Transverse colon (tissue), 4 donors: Measurements from ENCODE around the gene CPAMD8.

ENCODE experiments used
- POLR2A ChIP-seq: fragments of 450-650 bp; IDR thresholded peaks from one replicate; pipeline ENCODE4 v1.6.1; 2016; ENCODE audit warnings: antibody characterized with exemption, mild to moderate bottlenecking, moderate library complexity
- POLR2AphosphoS5 ChIP-seq, 3 donors: sonication (generic); formaldehyde crosslinking; IDR thresholded peaks; one replicate each; pipeline ENCODE4 v1.6.1; 2016; ENCODE audit warnings: antibody characterized with exemption in 3 of 3
- TF ChIP-seq, protein P1 (sequence below), 5 experiments: fragments of 200-600 bp in 3 of 5; fragments of 450-650 bp in 2 of 5; sonication (generic) in 3 of 5; IDR thresholded peaks; 1 replicate in 2 of 5; 2 replicates in 3 of 5; pipeline ENCODE4 v1.5.1; 2016 to 2017; ENCODE audit warnings: antibody characterized with exemption in 5 of 5, inconsistent platforms in 3 of 5, mild to moderate bottlenecking in 2 of 5, moderate library complexity in 1 of 5

- TF ChIP-seq, protein P1, sequence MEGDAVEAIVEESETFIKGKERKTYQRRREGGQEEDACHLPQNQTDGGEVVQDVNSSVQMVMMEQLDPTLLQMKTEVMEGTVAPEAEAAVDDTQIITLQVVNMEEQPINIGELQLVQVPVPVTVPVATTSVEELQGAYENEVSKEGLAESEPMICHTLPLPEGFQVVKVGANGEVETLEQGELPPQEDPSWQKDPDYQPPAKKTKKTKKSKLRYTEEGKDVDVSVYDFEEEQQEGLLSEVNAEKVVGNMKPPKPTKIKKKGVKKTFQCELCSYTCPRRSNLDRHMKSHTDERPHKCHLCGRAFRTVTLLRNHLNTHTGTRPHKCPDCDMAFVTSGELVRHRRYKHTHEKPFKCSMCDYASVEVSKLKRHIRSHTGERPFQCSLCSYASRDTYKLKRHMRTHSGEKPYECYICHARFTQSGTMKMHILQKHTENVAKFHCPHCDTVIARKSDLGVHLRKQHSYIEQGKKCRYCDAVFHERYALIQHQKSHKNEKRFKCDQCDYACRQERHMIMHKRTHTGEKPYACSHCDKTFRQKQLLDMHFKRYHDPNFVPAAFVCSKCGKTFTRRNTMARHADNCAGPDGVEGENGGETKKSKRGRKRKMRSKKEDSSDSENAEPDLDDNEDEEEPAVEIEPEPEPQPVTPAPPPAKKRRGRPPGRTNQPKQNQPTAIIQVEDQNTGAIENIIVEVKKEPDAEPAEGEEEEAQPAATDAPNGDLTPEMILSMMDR (IDR thresholded peaks at IDR 0.05), result no peak
- TF ChIP-seq POLR2AphosphoS5 (IDR thresholded peaks at IDR 0.05) (no peak), POLR2A (no peak)
These were observed 9.3 kb upstream of the CPAMD8 start for GRCh38 chr19:17035842-17036424.
